ENCODE results near the gene PTPN18. TPM values are rescaled to one million over a fixed set of nuclear protein-coding genes. Genes with fewer than 3 reads are reported as not detected.

PTPN18 gene
- total RNA-seq, 1 donor from 2014 or later: 16.3 TPM

DNA sequence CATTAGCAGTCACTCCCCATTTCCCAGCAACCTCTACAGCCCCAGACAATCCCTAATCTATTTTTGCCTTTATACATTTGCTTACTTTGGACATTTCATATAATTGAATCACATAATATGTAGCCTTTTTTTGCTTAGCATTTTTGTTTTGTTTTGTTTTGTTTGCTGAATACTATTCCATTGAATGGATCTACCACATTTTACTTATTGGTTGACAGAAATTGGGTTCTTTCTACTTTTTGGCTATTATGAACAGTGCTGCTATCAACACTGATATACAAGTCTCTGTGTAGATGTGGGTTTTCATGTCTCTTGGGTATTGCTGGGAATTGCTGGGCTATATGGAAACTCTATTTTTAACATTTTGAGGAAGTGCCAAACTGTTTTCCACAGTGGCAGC, 7.6 kb downstream of the PTPN18 start:
- no peak for DNase-seq (ENCODE audit: low spot score)
- peaks cover 5% of the 10 kb centered on the region for H3K36me3 Mint-ChIP-seq (ENCODE audit: low read depth, unreplicated experiment)
- H3K4me1 Mint-ChIP-seq (ENCODE audit: unreplicated experiment): peaks cover 4% of the 10 kb centered on the region
- H3K4me3 Mint-ChIP-seq (ENCODE audit: unreplicated experiment): no peak overlapping the region
- TF ChIP-seq CTCF (IDR thresholded peaks at IDR 0.05; ENCODE audit: unreplicated experiment): no peak
- no peak overlapping the region for H3K27ac Mint-ChIP-seq (ENCODE audit: unreplicated experiment)
- no peaks in the 10 kb centered on the region for H3K9me3 Mint-ChIP-seq (ENCODE audit: unreplicated experiment)
- H3K27me3 Mint-ChIP-seq (ENCODE audit: unreplicated experiment): peaks cover 9% of the 10 kb centered on the region

DNA sequence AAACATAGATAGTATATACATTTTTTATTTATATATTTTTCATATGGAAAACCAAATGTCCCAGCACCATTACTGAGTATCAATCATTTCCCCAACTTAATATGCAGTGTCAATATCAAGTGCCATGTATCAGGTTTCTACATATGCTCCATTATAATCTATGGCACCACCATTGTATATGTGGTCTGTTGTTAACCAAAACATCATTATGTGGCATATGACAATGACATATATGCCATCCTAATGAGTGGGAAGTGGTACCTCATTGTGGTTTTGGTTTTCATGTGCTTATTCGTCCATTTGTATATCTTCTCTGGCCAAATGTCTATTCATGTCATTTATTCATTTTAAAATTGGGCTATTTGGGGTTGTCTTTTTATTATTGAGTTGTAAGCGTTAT, 9.2 kb downstream of the PTPN18 start:
- Mint-ChIP-seq H3K4me3 (ENCODE audit: unreplicated experiment) (no peak overlapping the region), H3K36me3 (ENCODE audit: low read depth, unreplicated experiment) (peaks cover 1% of the 10 kb centered on the region), H3K4me1 (ENCODE audit: unreplicated experiment) (peaks cover under 1% of the 10 kb centered on the region), H3K27me3 (ENCODE audit: unreplicated experiment) (peaks cover 6% of the 10 kb centered on the region), H3K9me3 (ENCODE audit: unreplicated experiment) (no peaks in the 10 kb centered on the region), H3K27ac (ENCODE audit: unreplicated experiment) (no peak overlapping the region)
- no peak for DNase-seq (ENCODE audit: low spot score)
- TF ChIP-seq CTCF (IDR thresholded peaks at IDR 0.05; ENCODE audit: unreplicated experiment): no peak

DNA sequence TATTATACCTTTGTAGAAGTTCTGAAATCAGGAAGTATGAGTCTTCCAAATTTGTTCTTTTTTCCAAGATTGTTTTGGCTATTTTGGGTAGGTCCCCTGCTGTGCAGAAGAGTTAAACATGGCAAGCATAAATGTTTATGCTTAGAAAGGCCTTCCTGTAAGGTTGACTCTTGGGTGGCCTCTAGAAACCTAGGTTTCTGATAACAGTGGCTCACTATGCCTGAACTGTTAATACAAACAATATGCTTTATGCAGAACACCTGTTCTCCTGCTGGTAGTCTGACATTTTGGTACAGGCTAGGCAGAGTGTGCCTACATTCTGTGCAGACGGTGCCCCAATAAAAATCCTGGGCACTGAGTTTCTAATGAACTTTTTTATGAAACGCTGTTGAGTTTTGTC, 10.1 kb downstream of the PTPN18 start:
- DNase-seq (ENCODE audit: low spot score): no peak
- Mint-ChIP-seq H3K4me1 (ENCODE audit: unreplicated experiment) (peaks cover 4% of the 10 kb centered on the region), H3K27me3 (ENCODE audit: unreplicated experiment) (peaks cover 5% of the 10 kb centered on the region), H3K9me3 (ENCODE audit: unreplicated experiment) (no peaks in the 10 kb centered on the region), H3K36me3 (ENCODE audit: low read depth, unreplicated experiment) (no peaks in the 10 kb centered on the region), H3K4me3 (ENCODE audit: unreplicated experiment) (no peak overlapping the region), H3K27ac (ENCODE audit: unreplicated experiment) (no peak overlapping the region)
- no peak for TF ChIP-seq CTCF (IDR thresholded peaks at IDR 0.05; ENCODE audit: unreplicated experiment)

DNA sequence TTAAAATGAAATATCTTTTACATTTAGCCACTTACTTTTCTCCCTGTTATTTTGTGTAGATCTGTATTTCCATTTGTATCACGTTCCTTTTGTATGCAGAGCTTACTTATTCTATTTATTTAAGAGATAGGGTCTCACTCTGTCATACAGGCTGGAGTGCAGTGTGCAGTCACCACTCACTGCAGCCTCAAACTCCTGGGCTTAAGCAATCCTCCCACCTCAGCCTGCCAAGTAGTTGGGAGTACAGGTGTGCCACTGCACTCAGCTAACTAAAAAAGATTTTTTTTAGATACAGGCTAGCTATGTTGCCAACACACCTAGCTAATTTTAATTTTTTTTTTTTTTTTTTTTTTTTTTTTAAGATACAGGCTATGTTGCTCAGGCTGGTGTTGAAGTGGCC, 10.9 kb downstream of the PTPN18 start:
- Mint-ChIP-seq H3K4me1 (ENCODE audit: unreplicated experiment) (peaks cover 9% of the 10 kb centered on the region), H3K27ac (ENCODE audit: unreplicated experiment) (no peak overlapping the region), H3K27me3 (ENCODE audit: unreplicated experiment) (peaks cover 8% of the 10 kb centered on the region), H3K36me3 (ENCODE audit: low read depth, unreplicated experiment) (no peaks in the 10 kb centered on the region), H3K9me3 (ENCODE audit: unreplicated experiment) (no peaks in the 10 kb centered on the region), H3K4me3 (ENCODE audit: unreplicated experiment) (no peak overlapping the region)
- no peak for TF ChIP-seq CTCF (IDR thresholded peaks at IDR 0.05; ENCODE audit: unreplicated experiment)
- no peak for DNase-seq (ENCODE audit: low spot score)

- no peak for DNase-seq (ENCODE audit: low spot score)
- no peak overlapping the region for H3K27ac Mint-ChIP-seq (ENCODE audit: unreplicated experiment)
- H3K9me3 Mint-ChIP-seq (ENCODE audit: unreplicated experiment): no peaks in the 10 kb centered on the region
- H3K4me3 Mint-ChIP-seq (ENCODE audit: unreplicated experiment): no peak overlapping the region
- peaks cover 7% of the 10 kb centered on the region for H3K27me3 Mint-ChIP-seq (ENCODE audit: unreplicated experiment)
- TF ChIP-seq CTCF (IDR thresholded peaks at IDR 0.05; ENCODE audit: unreplicated experiment): no peak
- no peaks in the 10 kb centered on the region for H3K36me3 Mint-ChIP-seq (ENCODE audit: low read depth, unreplicated experiment)
- peaks cover 17% of the 10 kb centered on the region for H3K4me1 Mint-ChIP-seq (ENCODE audit: unreplicated experiment)
These were observed 12.9 kb downstream of the PTPN18 start for GRCh38 chr2:130368786-130369185.

All from endothelial cell (in vitro differentiated cells).